ENCODE results near the gene MARCHF6.

The MARCHF6 gene

GRCh38 chr5:10306114-10306513 lies 47.4 kb upstream of the MARCHF6 start:
- Histone ChIP-seq H3K4me3 (replicated peaks; ENCODE audit: insufficient read depth, low read length) (no peak overlapping the region), H3K27ac (replicated peaks) (no peak overlapping the region), H3K27me3 (ENCODE audit: insufficient read depth, poor library complexity, severe bottlenecking) (no peaks in the 10 kb centered on the region)
- no peak for DNase-seq (ENCODE audit: low read depth in 1 of 2, low spot score in 1 of 2)
- TF ChIP-seq POLR2AphosphoS5 (IDR thresholded peaks at IDR 0.05; ENCODE audit: low read depth) (no peak), GABPA (IDR thresholded peaks at IDR 0.05; ENCODE audit: low read depth) (no peak), CTCF (IDR thresholded peaks at IDR 0.05; ENCODE audit: insufficient read depth, low read length) (no peak), REST (IDR thresholded peaks at IDR 0.05; ENCODE audit: insufficient replicate concordance, low read depth) (no peak), SPI1 (IDR thresholded peaks at IDR 0.05; ENCODE audit: borderline replicate concordance, low read depth) (no peak)

- no peak for DNase-seq (ENCODE audit: low read depth in 1 of 2, low spot score in 1 of 2)
- TF ChIP-seq GABPA (IDR thresholded peaks at IDR 0.05; ENCODE audit: low read depth) (no peak), REST (IDR thresholded peaks at IDR 0.05; ENCODE audit: insufficient replicate concordance, low read depth) (no peak), SPI1 (IDR thresholded peaks at IDR 0.05; ENCODE audit: borderline replicate concordance, low read depth) (no peak), POLR2AphosphoS5 (IDR thresholded peaks at IDR 0.05; ENCODE audit: low read depth) (no peak), CTCF (IDR thresholded peaks at IDR 0.05; ENCODE audit: insufficient read depth, low read length) (no peak)
- Histone ChIP-seq H3K27ac (replicated peaks) (no peak overlapping the region; the same call in 1 of the 2 replicates), H3K4me3 (replicated peaks; ENCODE audit: insufficient read depth, low read length) (no peak overlapping the region), H3K27me3 (ENCODE audit: insufficient read depth, poor library complexity, severe bottlenecking) (no peaks in the 10 kb centered on the region)
Observed at GRCh38 chr5:10306806-10307205, 46.7 kb upstream of the MARCHF6 start.

- H3K4me3 ChIP-seq (replicated peaks; ENCODE audit: insufficient read depth, low read length), result peak within 1 kb of the TSS; percentile 45
- peak within 1 kb of the TSS; percentile 59 for H3K27ac ChIP-seq (replicated peaks)
- no peaks in the 10 kb centered on the region for H3K27me3 ChIP-seq (ENCODE audit: insufficient read depth, poor library complexity, severe bottlenecking)
- no peak for TF ChIP-seq GABPA (IDR thresholded peaks at IDR 0.05; ENCODE audit: low read depth)
- no peak for TF ChIP-seq POLR2AphosphoS5 (IDR thresholded peaks at IDR 0.05; ENCODE audit: low read depth)
- no peak for TF ChIP-seq REST (IDR thresholded peaks at IDR 0.05; ENCODE audit: insufficient replicate concordance, low read depth)
- no peak for TF ChIP-seq CTCF (IDR thresholded peaks at IDR 0.05; ENCODE audit: insufficient read depth, low read length)
- TF ChIP-seq SPI1 (IDR thresholded peaks at IDR 0.05; ENCODE audit: borderline replicate concordance, low read depth), result 0 out of 2 replicates have a peak, but pooled peaks have one; percentile 16
- peak; percentile 49 to 51 for DNase-seq (ENCODE audit: low read depth in 1 of 2, low spot score in 1 of 2)
Observed at GRCh38 chr5:10307206-10308148, 46.0 kb upstream of the MARCHF6 start, which contains the start of gene CMBL. Gene CMBL (minus strand): TSS chr5:10307902. CDS start chr5:10290762, 17,140 bp downstream.
